PC-9 (cell line): ENCODE data around the gene EYS. TPM values are rescaled to one million over a fixed set of nuclear protein-coding genes. Genes with fewer than 3 reads are reported as not detected.

Experiments
- BruUV-seq: library from RNA; stranded (reverse); fragments of 400-500 nt; replicated peaks from 2 replicates; lab custom pipeline; 2021; lab: Mats Ljungman, UMichigan
- CTCF ChIA-PET: fragments of 300-600 bp; sonication (Branson Sonifier 250); formaldehyde crosslinking; loops from one replicate; lab custom pipeline; 2022; ENCODE audit warnings: antibody characterized with exemption; lab: Charles Lee
- POLR2A ChIA-PET: fragments of 300-600 bp; sonication (Branson Sonifier 250); formaldehyde crosslinking; loops from one replicate; lab custom pipeline; 2022; ENCODE audit warnings: antibody characterized with exemption; ENCODE audit not compliant: unreplicated experiment; lab: Charles Lee
- DNase-seq, 2 experiments: peaks; one replicate each; pipeline versions ENCODE4 v3.0.0 to v3.0.0-alpha.2; 2015 to 2022; ENCODE audit warnings: mixed read lengths in 1 of 2
- H2AFZ ChIP-seq: fragments of 200-600 bp; sonication (generic); 2 replicates; pipeline ENCODE4 v1.8.1; 2017; ENCODE audit warnings: antibody characterized with exemption
- H3F3A ChIP-seq: fragments of 200-600 bp; sonication (generic); 2 replicates; pipeline ENCODE4 v1.8.1; 2017; ENCODE audit warnings: antibody characterized with exemption, mild to moderate bottlenecking, low read depth; ENCODE audit not compliant: insufficient read depth
- H3K27ac ChIP-seq: fragments of 200-600 bp; sonication (generic); 2 replicates; pipeline ENCODE4 v1.6.1; 2016; ENCODE audit warnings: mixed run types
- H3K27me3 ChIP-seq: fragments of 200-600 bp; sonication (generic); 2 replicates; pipeline ENCODE4 v1.6.1; 2016; ENCODE audit warnings: low read depth, mixed run types; ENCODE audit not compliant: insufficient read depth
- H3K36me3 ChIP-seq: fragments of 200-600 bp; sonication (generic); 2 replicates; pipeline ENCODE4 v1.6.1; 2016; ENCODE audit warnings: low read depth, mixed run types
- H3K4me1 ChIP-seq: fragments of 200-600 bp; sonication (generic); replicated peaks from 2 replicates; pipeline ENCODE4 v1.6.1; 2016; ENCODE audit warnings: mixed run types; ENCODE audit not compliant: insufficient read depth
- H3K4me2 ChIP-seq: fragments of 200-600 bp; sonication (generic); 2 replicates; pipeline ENCODE4 v1.6.1; 2017; ENCODE audit warnings: mixed run types
- H3K4me3 ChIP-seq: fragments of 200-600 bp; sonication (generic); 2 replicates; pipeline ENCODE4 v1.6.1; 2016; ENCODE audit warnings: mixed run types
- H3K79me2 ChIP-seq: fragments of 200-600 bp; sonication (generic); 2 replicates; pipeline ENCODE4 v1.6.1; 2017; ENCODE audit warnings: low read depth, mixed run types
- H3K9me2 ChIP-seq: fragments of 200-600 bp; sonication (generic); 2 replicates; pipeline ENCODE4 v1.8.1; 2017; ENCODE audit warnings: mild to moderate bottlenecking; ENCODE audit not compliant: insufficient read depth
- H3K9me3 ChIP-seq: fragments of 200-600 bp; sonication (generic); 2 replicates; pipeline ENCODE4 v1.8.1; 2016; ENCODE audit warnings: low read depth; ENCODE audit not compliant: insufficient read depth
- H4K20me1 ChIP-seq: fragments of 200-600 bp; sonication (generic); 2 replicates; pipeline ENCODE4 v1.8.1; 2017; ENCODE audit not compliant: insufficient read depth
- CTCF ChIP-seq: fragments of 200-600 bp; sonication (generic); conservative IDR thresholded peaks from 2 replicates; pipeline ENCODE4 v1.6.1; 2017; ENCODE audit warnings: mixed run types, antibody characterized with exemption, mild to moderate bottlenecking, moderate library complexity
- EZH2 ChIP-seq: fragments of 200-600 bp; sonication (generic); IDR thresholded peaks from 2 replicates; pipeline ENCODE4 v1.8.0; 2017; ENCODE audit warnings: antibody characterized with exemption, low read depth
- intact Hi-C: fragments of 100-400 bp; cut with micrococcal nuclease; formaldehyde crosslinking; loops from one replicate; pipeline ENCODE4 v1.10.0; 2022; ENCODE audit not compliant: unreplicated experiment
- total RNA-seq: library from RNA; stranded (reverse); gene quantifications from 2 replicates; pipeline ENCODE4 v1.2.3, GENCODE V29; 2021

Gene EYS
- total RNA-seq, 1 experiment from 2014 or later: not detected

- Histone ChIP-seq H3K4me1 (no peaks in the 10 kb centered on the region), H4K20me1 (no peaks in the 10 kb centered on the region), H3K36me3 (no peaks in the 10 kb centered on the region), H3K9me2 (no peaks in the 10 kb centered on the region), H3K27ac (no peak overlapping the region), H3K4me3 (no peak overlapping the region), H3K9me3 (no peaks in the 10 kb centered on the region), H3K27me3 (no peaks in the 10 kb centered on the region), H3F3A (no peaks in the 10 kb centered on the region), H3K79me2 (no peaks in the 10 kb centered on the region), H2AFZ (no peak overlapping the region), H3K4me2 (no peak overlapping the region)
- DNase-seq: no peak
- POLR2A ChIA-PET: no interaction called here
- intact Hi-C loops: no loop called here
- BruUV-seq: no TSS peak
- CTCF ChIA-PET: no interaction called here
- TF ChIP-seq EZH2: no peak
These were observed 889.5 kb downstream of the EYS start for GRCh38 chr6:64817525-64817924.

GRCh38 chr6:64815718-64816117 is 891.3 kb downstream of the EYS start:
- no peak overlapping the region for H3K4me3 ChIP-seq
- no peak overlapping the region for H2AFZ ChIP-seq
- intact Hi-C loops: no loop called here
- no peak overlapping the region for H3K4me2 ChIP-seq
- H4K20me1 ChIP-seq: no peaks in the 10 kb centered on the region
- H3K27ac ChIP-seq: no peak overlapping the region
- ChIA-PET POLR2A (no interaction called here), CTCF (no interaction called here)
- no peaks in the 10 kb centered on the region for H3K9me3 ChIP-seq
- DNase-seq: no peak
- no peaks in the 10 kb centered on the region for H3K9me2 ChIP-seq
- TF ChIP-seq EZH2 (no peak), CTCF (no peak)
- H3K36me3 ChIP-seq: no peaks in the 10 kb centered on the region
- H3K79me2 ChIP-seq: no peaks in the 10 kb centered on the region
- H3F3A ChIP-seq: no peaks in the 10 kb centered on the region
- H3K4me1 ChIP-seq: no peaks in the 10 kb centered on the region
- H3K27me3 ChIP-seq: no peaks in the 10 kb centered on the region
- no TSS peak for BruUV-seq

GRCh38 chr6:64812138-64812537 is 894.9 kb downstream of the EYS start:
- H3K9me3 ChIP-seq: no peaks in the 10 kb centered on the region
- H3K27ac ChIP-seq: no peak overlapping the region
- ChIA-PET CTCF (no interaction called here), POLR2A (no interaction called here)
- no peaks in the 10 kb centered on the region for H3K9me2 ChIP-seq
- no peaks in the 10 kb centered on the region for H3K27me3 ChIP-seq
- no peak overlapping the region for H3K4me2 ChIP-seq
- H3K4me3 ChIP-seq: no peak overlapping the region
- no peaks in the 10 kb centered on the region for H3K79me2 ChIP-seq
- no peak overlapping the region for H2AFZ ChIP-seq
- no peaks in the 10 kb centered on the region for H3K4me1 ChIP-seq
- no peaks in the 10 kb centered on the region for H4K20me1 ChIP-seq
- intact Hi-C loops: no loop called here
- no peak for DNase-seq
- TF ChIP-seq EZH2: no peak
- TF ChIP-seq CTCF: no peak
- BruUV-seq: no TSS peak
- H3K36me3 ChIP-seq: no peaks in the 10 kb centered on the region
- no peaks in the 10 kb centered on the region for H3F3A ChIP-seq

- CTCF ChIA-PET: no interaction called here
- no peak for TF ChIP-seq EZH2
- TF ChIP-seq CTCF: no peak
These were observed 895.9 kb downstream of the EYS start for GRCh38 chr6:64811119-64811518.

More at GRCh38 chr6:64811119-64811518, 895.9 kb downstream of the EYS start:
- intact Hi-C loops: no loop called here
- Histone ChIP-seq H3F3A (no peaks in the 10 kb centered on the region), H3K27me3 (no peaks in the 10 kb centered on the region), H3K4me2 (no peak overlapping the region), H3K9me2 (no peaks in the 10 kb centered on the region), H3K27ac (no peak overlapping the region), H3K4me1 (no peaks in the 10 kb centered on the region), H3K36me3 (no peaks in the 10 kb centered on the region), H3K79me2 (no peaks in the 10 kb centered on the region), H2AFZ (no peak overlapping the region), H4K20me1 (no peaks in the 10 kb centered on the region), H3K9me3 (no peaks in the 10 kb centered on the region), H3K4me3 (no peak overlapping the region)
- POLR2A ChIA-PET: no interaction called here
- DNase-seq: no peak
- no TSS peak for BruUV-seq
